Measurements from ENCODE around the gene STUM.

STUM gene

DNA sequence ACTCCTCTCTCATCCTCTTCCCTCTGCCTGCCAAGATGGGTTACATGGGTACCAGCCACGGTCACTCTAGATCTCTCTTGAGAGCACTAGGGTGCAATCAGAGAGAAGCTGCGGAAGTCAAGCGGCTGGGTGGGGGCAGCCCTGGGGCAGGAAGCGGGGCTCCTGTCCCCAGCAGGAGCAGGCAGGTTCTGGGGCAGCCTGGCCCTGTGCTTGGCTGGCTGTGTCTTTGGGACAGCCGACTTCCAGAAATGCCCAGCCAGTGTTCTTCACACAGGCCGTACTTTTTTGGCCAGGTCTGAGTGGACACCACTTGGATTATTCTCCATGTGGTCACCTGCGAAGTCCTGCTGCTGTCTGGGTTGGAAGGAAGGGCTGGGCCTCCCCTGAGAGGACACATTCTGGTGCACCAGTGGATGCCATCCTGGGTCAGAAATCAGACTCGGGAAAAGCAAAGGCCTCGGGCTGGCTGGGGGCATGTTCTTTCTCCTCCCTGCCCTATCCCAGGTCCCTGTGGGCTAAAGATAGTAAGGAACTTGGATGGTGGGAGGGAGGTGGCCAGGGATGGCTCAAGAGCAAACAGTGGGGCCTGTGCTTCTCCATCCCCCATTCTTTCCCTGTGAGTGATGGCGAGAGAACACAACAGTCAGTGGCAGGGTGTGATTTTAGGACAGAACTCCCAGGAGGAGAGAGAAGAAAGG, 96.9 kb downstream of the STUM start:
- DNase-seq (ENCODE audit: extremely low spot score): no peak
- CTCF ChIA-PET: interaction anchor here (4.2 kb wide), 1 partner anchor 11 kb away, joined by 35 read pairs; no protein-coding TSS in a partner anchor
- POLR2A ChIA-PET: no interaction called here
- no peak for TF ChIP-seq CTCF (IDR thresholded peaks at IDR 0.05; ENCODE audit: control extremely low read depth, extremely low read depth, low read depth, missing control alignments)

GRCh38 chr1:226646026-226646869, 97.7 kb downstream of the STUM start:
- POLR2A ChIA-PET: no interaction called here
- CTCF ChIA-PET: no interaction called here
- no peak for DNase-seq (ENCODE audit: extremely low spot score)
- TF ChIP-seq CTCF (IDR thresholded peaks at IDR 0.05; ENCODE audit: control extremely low read depth, extremely low read depth, low read depth, missing control alignments): no peak

- no peak for DNase-seq (ENCODE audit: extremely low spot score)
- POLR2A ChIA-PET: no interaction called here
- CTCF ChIA-PET: interaction anchor here (1.8 kb wide), 1 partner anchor 14 kb away, joined by 7 read pairs; no protein-coding TSS in a partner anchor
- no peak for TF ChIP-seq CTCF (IDR thresholded peaks at IDR 0.05; ENCODE audit: control extremely low read depth, extremely low read depth, low read depth, missing control alignments)
These were observed 98.4 kb downstream of the STUM start for GRCh38 chr1:226646870-226647449.

- no peak for TF ChIP-seq CTCF (IDR thresholded peaks at IDR 0.05; ENCODE audit: control extremely low read depth, extremely low read depth, low read depth, missing control alignments)
- ChIA-PET POLR2A (no interaction called here), CTCF (interaction anchor here (0.7 to 1.8 kb wide), 6 partner anchors 9 to 181 kb away, joined by 3 to 7 read pairs (median 4); no protein-coding TSS in a partner anchor)
- no peak for DNase-seq (ENCODE audit: extremely low spot score)
These were observed 99.2 kb downstream of the STUM start for GRCh38 chr1:226647719-226648118.

- TF ChIP-seq CTCF (IDR thresholded peaks at IDR 0.05; ENCODE audit: control extremely low read depth, extremely low read depth, low read depth, missing control alignments): no peak
- DNase-seq (ENCODE audit: extremely low spot score): no peak
- CTCF ChIA-PET: interaction anchor here (0.8 to 1.8 kb wide), 6 partner anchors 10 to 180 kb away, joined by 3 to 7 read pairs (median 4); no protein-coding TSS in a partner anchor
- POLR2A ChIA-PET: no interaction called here
These were observed 99.9 kb downstream of the STUM start for GRCh38 chr1:226648421-226648820.

- no peak for DNase-seq (ENCODE audit: extremely low spot score)
- CTCF ChIA-PET: interaction anchor here (1.0 to 1.8 kb wide), 3 partner anchors 12 to 180 kb away, joined by 5 to 7 read pairs (median 7); no protein-coding TSS in a partner anchor
- POLR2A ChIA-PET: no interaction called here
- no peak for TF ChIP-seq CTCF (IDR thresholded peaks at IDR 0.05; ENCODE audit: control extremely low read depth, extremely low read depth, low read depth, missing control alignments)
These were observed 100.7 kb downstream of the STUM start for GRCh38 chr1:226649244-226649643.

All from GM10248 (cell line).